OCI-LY1 (cell line): Measurements from ENCODE around the gene PLAC8.

Experiments
- CTCF ChIP-seq: fragments of 200-600 bp; sonication (generic), shearing (Covaris generic); IDR thresholded peaks from 2 replicates; pipeline ENCODE4 v1.5.1; 2017; ENCODE audit warnings: mild to moderate bottlenecking, antibody characterized with exemption, low read length, moderate library complexity, mixed read lengths
- EZH2 ChIP-seq: fragments of 200-600 bp; sonication (generic), shearing (Covaris generic); IDR thresholded peaks from 2 replicates; pipeline ENCODE4 v1.8.0; 2017; ENCODE audit warnings: borderline replicate concordance, mixed run types, mild to moderate bottlenecking, antibody characterized with exemption, low read length, moderate library complexity, mixed read lengths

DNA sequence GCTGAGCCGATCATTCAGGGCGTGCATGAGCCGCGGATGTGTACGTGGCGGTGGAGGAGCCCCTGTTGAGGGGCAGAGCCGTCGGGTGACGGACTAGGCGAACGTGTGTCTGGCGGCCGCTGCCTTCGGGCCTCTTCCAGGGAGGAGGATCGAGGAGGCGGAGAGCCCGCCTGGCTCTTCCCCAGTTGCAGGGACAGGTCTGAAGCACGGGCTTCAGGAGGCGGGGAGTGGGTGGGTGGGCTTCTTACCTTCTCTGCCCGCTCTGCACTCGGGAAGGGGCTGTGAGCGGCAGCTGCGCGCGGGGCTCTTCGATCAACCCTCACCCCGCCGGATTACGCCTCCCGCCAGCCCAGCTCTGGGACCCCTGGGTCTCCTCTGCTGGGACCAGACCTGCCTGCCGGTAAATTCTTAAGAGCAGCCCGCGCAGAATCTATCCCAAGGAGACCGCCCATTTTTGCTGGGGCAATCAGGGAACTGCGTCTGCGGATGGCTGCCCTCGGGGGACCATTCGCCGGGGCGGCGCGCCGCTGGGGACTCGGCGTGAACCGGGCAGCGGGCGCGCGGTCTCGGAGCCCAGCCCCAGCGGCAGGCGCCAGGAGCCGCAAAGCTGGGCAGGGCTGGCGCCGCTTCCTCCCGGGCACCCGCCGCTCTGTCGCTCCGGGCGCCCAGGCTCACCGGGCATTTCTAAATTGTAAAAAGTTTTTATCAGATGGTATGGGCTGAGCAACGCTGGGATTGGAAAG lies 4.9 kb downstream of the PLAC8 start:
- no peak for TF ChIP-seq CTCF
- no peak for TF ChIP-seq EZH2
